ENCODE measurements around the gene NEURL4. TPM values are rescaled to one million over a fixed set of nuclear protein-coding genes. Genes with fewer than 3 reads are reported as not detected.

NEURL4 gene
- total and polyA plus RNA-seq, 2 donors (not counting 1 experiment from before 2014, with no cell fraction given): 6.0 to 20.1 TPM

DNA sequence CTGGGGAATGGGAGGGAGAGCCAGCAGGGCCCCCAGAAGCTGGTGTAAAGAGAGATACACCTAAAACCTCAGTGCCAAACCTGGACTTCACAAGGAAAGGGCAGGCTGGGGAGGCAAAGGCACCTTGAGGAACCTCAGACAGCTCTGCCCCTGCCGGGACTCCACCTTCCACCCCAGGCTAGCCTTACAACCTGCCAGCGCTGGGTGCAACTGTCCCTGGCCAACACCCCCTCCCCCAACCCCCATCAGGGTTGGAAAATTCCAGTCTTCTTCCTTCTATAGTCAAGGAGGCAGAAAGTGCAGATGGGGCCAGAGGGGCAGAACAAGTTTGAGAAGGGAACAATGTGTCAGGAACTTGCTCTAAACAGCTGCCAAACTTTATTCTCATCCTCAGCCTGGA lies 36.9 kb downstream of the NEURL4 start:
- Histone ChIP-seq H3K4me1 (ENCODE audit: control insufficient read depth, extremely low read depth, insufficient read depth, low read length) (no peaks in the 10 kb centered on the region), H3K27me3 (ENCODE audit: control insufficient read depth, insufficient read depth, low read length) (peaks cover 38% of the 10 kb centered on the region), H2AFZ (ENCODE audit: low read length) (no peak overlapping the region), H3K4me3 (replicated peaks in 1 of 4; ENCODE audit: control extremely low read depth in 1 of 4, insufficient read depth in 1 of 4, low read depth in 3 of 4, low read length in 4 of 4) (no peak overlapping the region), H3K9ac (ENCODE audit: insufficient read depth, low read length) (no peak overlapping the region), H3K4me2 (ENCODE audit: extremely low read depth, insufficient read depth, low read length) (no peak overlapping the region), H3K9me3 (ENCODE audit: control insufficient read depth, insufficient read depth, low read depth, low read length) (no peaks in the 10 kb centered on the region), H3K36me3 (ENCODE audit: control insufficient read depth, insufficient read depth, low read length) (no peaks in the 10 kb centered on the region), H4K20me1 (ENCODE audit: control insufficient read depth, extremely low read depth, insufficient read depth, low read length) (no peaks in the 10 kb centered on the region), H3K79me2 (ENCODE audit: control insufficient read depth, insufficient read depth, low read length) (no peaks in the 10 kb centered on the region), H3K27ac (ENCODE audit: insufficient read depth, low read length) (no peak overlapping the region)
- no peak for DNase-seq (ENCODE audit: low read depth in 2 of 2)
- TF ChIP-seq, protein P1, sequence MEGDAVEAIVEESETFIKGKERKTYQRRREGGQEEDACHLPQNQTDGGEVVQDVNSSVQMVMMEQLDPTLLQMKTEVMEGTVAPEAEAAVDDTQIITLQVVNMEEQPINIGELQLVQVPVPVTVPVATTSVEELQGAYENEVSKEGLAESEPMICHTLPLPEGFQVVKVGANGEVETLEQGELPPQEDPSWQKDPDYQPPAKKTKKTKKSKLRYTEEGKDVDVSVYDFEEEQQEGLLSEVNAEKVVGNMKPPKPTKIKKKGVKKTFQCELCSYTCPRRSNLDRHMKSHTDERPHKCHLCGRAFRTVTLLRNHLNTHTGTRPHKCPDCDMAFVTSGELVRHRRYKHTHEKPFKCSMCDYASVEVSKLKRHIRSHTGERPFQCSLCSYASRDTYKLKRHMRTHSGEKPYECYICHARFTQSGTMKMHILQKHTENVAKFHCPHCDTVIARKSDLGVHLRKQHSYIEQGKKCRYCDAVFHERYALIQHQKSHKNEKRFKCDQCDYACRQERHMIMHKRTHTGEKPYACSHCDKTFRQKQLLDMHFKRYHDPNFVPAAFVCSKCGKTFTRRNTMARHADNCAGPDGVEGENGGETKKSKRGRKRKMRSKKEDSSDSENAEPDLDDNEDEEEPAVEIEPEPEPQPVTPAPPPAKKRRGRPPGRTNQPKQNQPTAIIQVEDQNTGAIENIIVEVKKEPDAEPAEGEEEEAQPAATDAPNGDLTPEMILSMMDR (conservative IDR thresholded peaks at IDR 0.05 in 1 of 2, IDR thresholded peaks at IDR 0.05 in 1 of 2; ENCODE audit: low read depth in 1 of 2, low read length in 2 of 2): no peak
- no peak for TF ChIP-seq EZH2 (IDR thresholded peaks at IDR 0.05; ENCODE audit: low read length, missing control alignments)

DNA sequence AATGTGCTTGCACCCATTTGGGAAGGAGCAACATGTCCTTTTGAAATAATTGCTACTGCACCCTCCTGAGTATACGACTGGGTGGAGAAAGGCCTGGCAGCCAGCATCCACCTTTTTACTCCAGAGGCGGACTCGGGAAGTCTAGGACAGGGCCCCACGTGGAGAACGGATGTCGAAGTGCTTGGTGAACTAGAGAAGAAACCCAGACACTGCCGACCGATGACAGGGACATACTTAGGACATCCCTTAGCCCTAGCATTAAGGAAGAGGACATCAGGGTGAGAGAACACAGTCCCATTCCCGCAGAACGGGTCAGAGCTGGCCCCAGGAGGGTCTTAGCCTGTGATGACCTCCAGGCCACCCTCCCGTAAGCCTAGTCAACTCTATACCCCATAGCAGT lies 38.5 kb downstream of the NEURL4 start:
- no peaks in the 10 kb centered on the region for H4K20me1 ChIP-seq (ENCODE audit: control insufficient read depth, extremely low read depth, insufficient read depth, low read length)
- H3K4me3 ChIP-seq (replicated peaks in 1 of 4; ENCODE audit: control extremely low read depth in 1 of 4, insufficient read depth in 1 of 4, low read depth in 3 of 4, low read length in 4 of 4): no peak overlapping the region
- H2AFZ ChIP-seq (ENCODE audit: low read length): no peak overlapping the region
- no peaks in the 10 kb centered on the region for H3K36me3 ChIP-seq (ENCODE audit: control insufficient read depth, insufficient read depth, low read length)
- no peak for DNase-seq (ENCODE audit: low read depth in 2 of 2)
- no peaks in the 10 kb centered on the region for H3K4me1 ChIP-seq (ENCODE audit: control insufficient read depth, extremely low read depth, insufficient read depth, low read length)
- no peaks in the 10 kb centered on the region for H3K79me2 ChIP-seq (ENCODE audit: control insufficient read depth, insufficient read depth, low read length)
- TF ChIP-seq EZH2 (IDR thresholded peaks at IDR 0.05; ENCODE audit: low read length, missing control alignments): no peak
- TF ChIP-seq, protein P1 (conservative IDR thresholded peaks at IDR 0.05 in 1 of 2, IDR thresholded peaks at IDR 0.05 in 1 of 2; ENCODE audit: low read depth in 1 of 2, low read length in 2 of 2): no peak
- no peak overlapping the region for H3K9ac ChIP-seq (ENCODE audit: insufficient read depth, low read length)
- H3K4me2 ChIP-seq (ENCODE audit: extremely low read depth, insufficient read depth, low read length): no peak overlapping the region
- peaks cover 44% of the 10 kb centered on the region for H3K27me3 ChIP-seq (ENCODE audit: control insufficient read depth, insufficient read depth, low read length)
- no peaks in the 10 kb centered on the region for H3K9me3 ChIP-seq (ENCODE audit: control insufficient read depth, insufficient read depth, low read depth, low read length)
- H3K27ac ChIP-seq (ENCODE audit: insufficient read depth, low read length): no peak overlapping the region

DNA sequence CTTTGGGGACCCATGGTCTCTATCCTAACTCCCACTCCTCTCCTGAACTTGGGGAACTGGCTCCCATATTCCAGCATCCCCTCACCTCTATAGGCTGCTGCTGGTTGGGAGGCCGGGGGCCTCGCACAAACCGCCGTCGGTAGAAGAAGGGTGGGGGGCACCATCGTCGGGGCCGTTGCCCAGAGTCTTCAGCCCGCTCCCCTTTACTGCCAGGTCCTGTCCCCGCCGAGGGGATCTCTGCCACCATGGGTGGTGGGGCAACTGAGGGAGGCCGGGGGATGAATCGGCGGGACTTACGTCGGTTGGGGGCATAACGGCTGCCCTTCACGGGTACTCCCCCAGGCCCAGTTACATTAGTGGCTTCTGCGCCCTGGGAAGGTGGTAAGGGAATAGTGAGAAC lies 39.0 kb downstream of the NEURL4 start:
- no peaks in the 10 kb centered on the region for H3K9me3 ChIP-seq (ENCODE audit: control insufficient read depth, insufficient read depth, low read depth, low read length)
- H2AFZ ChIP-seq (ENCODE audit: low read length): no peak overlapping the region
- peaks cover 49% of the 10 kb centered on the region for H3K27me3 ChIP-seq (ENCODE audit: control insufficient read depth, insufficient read depth, low read length)
- DNase-seq (ENCODE audit: low read depth in 2 of 2): no peak
- TF ChIP-seq, protein P1 (conservative IDR thresholded peaks at IDR 0.05 in 1 of 2, IDR thresholded peaks at IDR 0.05 in 1 of 2; ENCODE audit: low read depth in 1 of 2, low read length in 2 of 2): no peak
- no peak for TF ChIP-seq EZH2 (IDR thresholded peaks at IDR 0.05; ENCODE audit: low read length, missing control alignments)
- no peaks in the 10 kb centered on the region for H4K20me1 ChIP-seq (ENCODE audit: control insufficient read depth, extremely low read depth, insufficient read depth, low read length)
- H3K4me1 ChIP-seq (ENCODE audit: control insufficient read depth, extremely low read depth, insufficient read depth, low read length): no peaks in the 10 kb centered on the region
- no peak overlapping the region for H3K27ac ChIP-seq (ENCODE audit: insufficient read depth, low read length)
- H3K4me2 ChIP-seq (ENCODE audit: extremely low read depth, insufficient read depth, low read length): no peak overlapping the region
- H3K79me2 ChIP-seq (ENCODE audit: control insufficient read depth, insufficient read depth, low read length): no peaks in the 10 kb centered on the region
- H3K4me3 ChIP-seq (replicated peaks in 1 of 4; ENCODE audit: control extremely low read depth in 1 of 4, insufficient read depth in 1 of 4, low read depth in 3 of 4, low read length in 4 of 4): no peak overlapping the region
- no peak overlapping the region for H3K9ac ChIP-seq (ENCODE audit: insufficient read depth, low read length)
- H3K36me3 ChIP-seq (ENCODE audit: control insufficient read depth, insufficient read depth, low read length): no peaks in the 10 kb centered on the region
